WTC11 (cell line): ENCODE results near the gene FANCE.

Experiments used
- IRF2 ChIP-seq: sonication (generic); formaldehyde crosslinking; IDR thresholded peaks from 2 replicates; pipeline ENCODE4 v1.8.0; 2022; ENCODE audit warnings: low read depth, missing genetic modification reagents, borderline replicate concordance
- NFYB ChIP-seq: sonication (generic); formaldehyde crosslinking; conservative IDR thresholded peaks from 2 replicates; pipeline ENCODE4 v1.8.0; 2022; ENCODE audit warnings: low read depth, missing genetic modification reagents
- TCF7 ChIP-seq: sonication (generic); formaldehyde crosslinking; IDR thresholded peaks from 2 replicates; pipeline ENCODE4 v1.8.0; 2022; ENCODE audit warnings: mild to moderate bottlenecking, low read depth, missing genetic modification reagents, moderate library complexity
- TEAD1 ChIP-seq: sonication (generic); formaldehyde crosslinking; IDR thresholded peaks from 2 replicates; pipeline ENCODE4 v1.8.0; 2022; ENCODE audit warnings: mild to moderate bottlenecking, missing genetic modification reagents
- TF ChIP-seq, protein P1 (sequence below): fragments of 200-600 bp; IDR thresholded peaks from 2 replicates; pipeline ENCODE4 v1.8.0; 2022; ENCODE audit warnings: antibody characterized with exemption
- TF ChIP-seq, protein P2 (sequence below): sonication (generic); formaldehyde crosslinking; IDR thresholded peaks from 2 replicates; pipeline ENCODE4 v1.8.1; 2023; ENCODE audit warnings: mild to moderate bottlenecking, missing genetic modification reagents

- TF ChIP-seq, protein P1, sequence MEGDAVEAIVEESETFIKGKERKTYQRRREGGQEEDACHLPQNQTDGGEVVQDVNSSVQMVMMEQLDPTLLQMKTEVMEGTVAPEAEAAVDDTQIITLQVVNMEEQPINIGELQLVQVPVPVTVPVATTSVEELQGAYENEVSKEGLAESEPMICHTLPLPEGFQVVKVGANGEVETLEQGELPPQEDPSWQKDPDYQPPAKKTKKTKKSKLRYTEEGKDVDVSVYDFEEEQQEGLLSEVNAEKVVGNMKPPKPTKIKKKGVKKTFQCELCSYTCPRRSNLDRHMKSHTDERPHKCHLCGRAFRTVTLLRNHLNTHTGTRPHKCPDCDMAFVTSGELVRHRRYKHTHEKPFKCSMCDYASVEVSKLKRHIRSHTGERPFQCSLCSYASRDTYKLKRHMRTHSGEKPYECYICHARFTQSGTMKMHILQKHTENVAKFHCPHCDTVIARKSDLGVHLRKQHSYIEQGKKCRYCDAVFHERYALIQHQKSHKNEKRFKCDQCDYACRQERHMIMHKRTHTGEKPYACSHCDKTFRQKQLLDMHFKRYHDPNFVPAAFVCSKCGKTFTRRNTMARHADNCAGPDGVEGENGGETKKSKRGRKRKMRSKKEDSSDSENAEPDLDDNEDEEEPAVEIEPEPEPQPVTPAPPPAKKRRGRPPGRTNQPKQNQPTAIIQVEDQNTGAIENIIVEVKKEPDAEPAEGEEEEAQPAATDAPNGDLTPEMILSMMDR: no peak
- no peak for TF ChIP-seq IRF2 (CRISPR knock-in tag)
- no peak for TF ChIP-seq TCF7
- TF ChIP-seq, protein P2, sequence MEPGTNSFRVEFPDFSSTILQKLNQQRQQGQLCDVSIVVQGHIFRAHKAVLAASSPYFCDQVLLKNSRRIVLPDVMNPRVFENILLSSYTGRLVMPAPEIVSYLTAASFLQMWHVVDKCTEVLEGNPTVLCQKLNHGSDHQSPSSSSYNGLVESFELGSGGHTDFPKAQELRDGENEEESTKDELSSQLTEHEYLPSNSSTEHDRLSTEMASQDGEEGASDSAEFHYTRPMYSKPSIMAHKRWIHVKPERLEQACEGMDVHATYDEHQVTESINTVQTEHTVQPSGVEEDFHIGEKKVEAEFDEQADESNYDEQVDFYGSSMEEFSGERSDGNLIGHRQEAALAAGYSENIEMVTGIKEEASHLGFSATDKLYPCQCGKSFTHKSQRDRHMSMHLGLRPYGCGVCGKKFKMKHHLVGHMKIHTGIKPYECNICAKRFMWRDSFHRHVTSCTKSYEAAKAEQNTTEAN (CRISPR knock-in tag): no peak
- TF ChIP-seq TEAD1 (CRISPR knock-in tag): no peak
- no peak for TF ChIP-seq NFYB (CRISPR knock-in tag)
Measured at GRCh38 chr6:35432291-35432690, 19.8 kb upstream of the FANCE start.
